GM18508 (cell line): ENCODE data around the gene SLC26A4.

Source experiments
- ATAC-seq: cut with Tn5 transposase; IDR thresholded peaks from one replicate; pipeline ENCODE4 v1.9.1; 2021; ENCODE audit warnings: moderate number of reproducible peaks; ENCODE audit not compliant: insufficient read depth, unreplicated experiment

The SLC26A4 gene

GRCh38 chr7:107658467-107658866, 2.2 kb upstream of the SLC26A4 start:
- ATAC-seq = no peak

- ATAC-seq = no peak
Measured at GRCh38 chr7:107659666-107660065, 962 bp upstream of the SLC26A4 start.

GRCh38 chr7:107661081-107661864, 645 bp downstream of the SLC26A4 start:
- no peak for ATAC-seq

- no peak for ATAC-seq
Measured at GRCh38 chr7:107661865-107662379, 1.3 kb downstream of the SLC26A4 start.

- ATAC-seq = no peak
Measured at GRCh38 chr7:107663196-107663595, 2.6 kb downstream of the SLC26A4 start.

GRCh38 chr7:107666790-107667189, 6.2 kb downstream of the SLC26A4 start:
- no peak for ATAC-seq

- no peak for ATAC-seq
Measured at GRCh38 chr7:107667341-107667740, 6.7 kb downstream of the SLC26A4 start.

GRCh38 chr7:107668296-107668695, 7.7 kb downstream of the SLC26A4 start:
- no peak for ATAC-seq

GRCh38 chr7:107672183-107672582, 11.6 kb downstream of the SLC26A4 start:
- no peak for ATAC-seq

GRCh38 chr7:107676249-107676648, 15.6 kb downstream of the SLC26A4 start:
- ATAC-seq = no peak

- ATAC-seq = peak; percentile 70
Measured at GRCh38 chr7:107678110-107678753, 17.6 kb downstream of the SLC26A4 start.

GRCh38 chr7:107680478-107680877, 19.9 kb downstream of the SLC26A4 start:
- ATAC-seq = no peak

GRCh38 chr7:107682886-107683285, 22.3 kb downstream of the SLC26A4 start:
- no peak for ATAC-seq

- ATAC-seq = no peak
Measured at GRCh38 chr7:107684287-107684686, 23.7 kb downstream of the SLC26A4 start.

GRCh38 chr7:107684947-107685463, 24.4 kb downstream of the SLC26A4 start:
- no peak for ATAC-seq

GRCh38 chr7:107686816-107687387, 26.3 kb downstream of the SLC26A4 start:
- ATAC-seq = no peak

GRCh38 chr7:107687656-107688055, 27.0 kb downstream of the SLC26A4 start:
- no peak for ATAC-seq

- no peak for ATAC-seq
Measured at GRCh38 chr7:107689553-107689952, 28.9 kb downstream of the SLC26A4 start.

GRCh38 chr7:107690084-107690483, 29.5 kb downstream of the SLC26A4 start:
- ATAC-seq = no peak

- ATAC-seq = no peak
Measured at GRCh38 chr7:107690611-107691010, 30.0 kb downstream of the SLC26A4 start.

- ATAC-seq = no peak
Measured at GRCh38 chr7:107691716-107692115, 31.1 kb downstream of the SLC26A4 start.
